Lower lobe of right lung (tissue), 2 donors: Measurements from ENCODE around the gene ALCAM. TPM values are rescaled to one million over a fixed set of nuclear protein-coding genes. Genes with fewer than 3 reads are reported as not detected.
"Not testable (repeated sequence)": the region's sequence is repeated elsewhere in the genome, so short reads cannot be mapped to it uniquely, and the experiment has no call there.

Experiments used
- ATAC-seq, 2 donors: fragments of 200-7000 bp; cut with Tn5 transposase; one replicate each; pipeline ENCODE4 v1.9.1; 2020 to 2022; ENCODE audit warnings: mild to moderate bottlenecking in 2 of 2, moderate library complexity in 2 of 2
- DNase-seq: peaks from one replicate; pipeline ENCODE4 v3.0.0-alpha.2; 2020
- H3K27ac ChIP-seq: fragments of 200-600 bp; one replicate; pipeline ENCODE4 v1.8.0; 2022
- H3K27me3 ChIP-seq: fragments of 200-600 bp; one replicate; pipeline ENCODE4 v1.8.0; 2022; ENCODE audit warnings: low read depth
- H3K36me3 ChIP-seq: fragments of 200-600 bp; one replicate; pipeline ENCODE4 v1.8.0; 2022; ENCODE audit warnings: mild to moderate bottlenecking
- H3K4me1 ChIP-seq: fragments of 200-600 bp; one replicate; pipeline ENCODE4 v1.8.0; 2022
- H3K4me3 ChIP-seq: fragments of 200-600 bp; one replicate; pipeline ENCODE4 v1.8.0; 2022; ENCODE audit warnings: mild to moderate bottlenecking
- H3K9me3 ChIP-seq: fragments of 200-600 bp; one replicate; pipeline ENCODE4 v1.8.0; 2022
- intact Hi-C: fragments of 100-400 bp; cut with DNase I; formaldehyde crosslinking; loops from one replicate; pipeline ENCODE4 v1.11.0; 2022
- total RNA-seq: library from RNA; stranded (reverse); fragmentation: NEBNext Ultra II Directional; extraction: Animal tissue kit (Norgen Biotek cat#: 25700); gene quantifications from one replicate; pipeline ENCODE4 v1.2.1, GENCODE V29; 2021
- TF ChIP-seq, protein P1 (sequence below): fragments of 200-600 bp; IDR thresholded peaks from one replicate; pipeline ENCODE4 v1.8.0; 2022; ENCODE audit warnings: antibody characterized with exemption, mild to moderate bottlenecking
- donor health status: DM: no; HTN: yes; CAD: no; lungs with severe emphysema.

Gene ALCAM
- total RNA-seq, 1 donor from 2014 or later, result 174 TPM

DNA sequence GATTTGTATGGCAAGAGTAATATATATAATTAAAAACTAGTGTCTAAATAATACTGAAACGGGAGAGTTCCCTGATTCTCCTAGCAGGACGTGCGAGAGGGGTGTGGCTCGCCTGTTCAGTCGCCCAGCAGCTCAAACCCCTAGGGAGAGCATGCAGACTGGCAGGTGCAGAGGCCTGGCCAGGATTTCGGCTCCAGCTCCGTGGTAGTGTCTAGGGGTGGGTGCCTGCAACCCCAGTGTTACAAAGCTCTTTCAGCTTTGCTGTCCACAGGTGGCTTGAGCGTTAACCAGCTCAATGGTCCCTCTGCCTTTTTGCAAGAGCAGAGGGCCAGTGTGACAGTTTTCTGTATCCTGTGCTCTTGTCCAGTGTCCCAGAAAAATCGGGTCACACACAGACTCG lies 226.6 kb downstream of the ALCAM start:
- DNase-seq, result no peak
- H3K4me1 ChIP-seq, result no peaks in the 10 kb centered on the region

DNA sequence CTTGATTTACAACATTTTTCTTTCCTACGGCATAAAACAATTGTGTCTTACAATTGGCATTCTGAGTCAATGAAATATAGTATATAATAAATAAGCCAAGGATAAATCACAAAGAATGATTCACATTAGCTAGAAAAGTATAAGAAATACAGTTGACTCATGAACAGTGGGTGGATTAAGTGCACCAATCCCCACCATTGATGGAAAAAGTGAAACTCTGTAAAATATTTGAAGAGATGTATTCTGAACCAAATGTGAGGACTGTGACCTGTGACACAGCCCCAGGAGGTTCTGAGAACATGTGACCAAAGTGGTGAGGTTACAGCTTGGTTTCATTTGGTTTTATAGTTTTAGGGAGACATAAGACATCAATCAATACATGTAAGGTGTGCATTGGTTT lies 227.5 kb downstream of the ALCAM start:
- no peaks in the 10 kb centered on the region for H3K36me3 ChIP-seq
- DNase-seq (no peak), ATAC-seq (no peak)
- intact Hi-C loops, result no loop called here
- TF ChIP-seq, protein P1, sequence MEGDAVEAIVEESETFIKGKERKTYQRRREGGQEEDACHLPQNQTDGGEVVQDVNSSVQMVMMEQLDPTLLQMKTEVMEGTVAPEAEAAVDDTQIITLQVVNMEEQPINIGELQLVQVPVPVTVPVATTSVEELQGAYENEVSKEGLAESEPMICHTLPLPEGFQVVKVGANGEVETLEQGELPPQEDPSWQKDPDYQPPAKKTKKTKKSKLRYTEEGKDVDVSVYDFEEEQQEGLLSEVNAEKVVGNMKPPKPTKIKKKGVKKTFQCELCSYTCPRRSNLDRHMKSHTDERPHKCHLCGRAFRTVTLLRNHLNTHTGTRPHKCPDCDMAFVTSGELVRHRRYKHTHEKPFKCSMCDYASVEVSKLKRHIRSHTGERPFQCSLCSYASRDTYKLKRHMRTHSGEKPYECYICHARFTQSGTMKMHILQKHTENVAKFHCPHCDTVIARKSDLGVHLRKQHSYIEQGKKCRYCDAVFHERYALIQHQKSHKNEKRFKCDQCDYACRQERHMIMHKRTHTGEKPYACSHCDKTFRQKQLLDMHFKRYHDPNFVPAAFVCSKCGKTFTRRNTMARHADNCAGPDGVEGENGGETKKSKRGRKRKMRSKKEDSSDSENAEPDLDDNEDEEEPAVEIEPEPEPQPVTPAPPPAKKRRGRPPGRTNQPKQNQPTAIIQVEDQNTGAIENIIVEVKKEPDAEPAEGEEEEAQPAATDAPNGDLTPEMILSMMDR, result no peak
- H3K9me3 ChIP-seq, result no peaks in the 10 kb centered on the region
- no peak overlapping the region for H3K27ac ChIP-seq
- H3K4me3 ChIP-seq, result no peak overlapping the region
- H3K27me3 ChIP-seq, result no peaks in the 10 kb centered on the region
- no peaks in the 10 kb centered on the region for H3K4me1 ChIP-seq

More for the DNA sequence above, 226.6 kb downstream of the ALCAM start:
- ATAC-seq, result no peak
- H3K27me3 ChIP-seq, result no peaks in the 10 kb centered on the region
- TF ChIP-seq, protein P1, result no peak
- no peak overlapping the region for H3K27ac ChIP-seq
- intact Hi-C loops, result no loop called here
- no peaks in the 10 kb centered on the region for H3K36me3 ChIP-seq
- H3K9me3 ChIP-seq, result no peaks in the 10 kb centered on the region
- no peak overlapping the region for H3K4me3 ChIP-seq

DNA sequence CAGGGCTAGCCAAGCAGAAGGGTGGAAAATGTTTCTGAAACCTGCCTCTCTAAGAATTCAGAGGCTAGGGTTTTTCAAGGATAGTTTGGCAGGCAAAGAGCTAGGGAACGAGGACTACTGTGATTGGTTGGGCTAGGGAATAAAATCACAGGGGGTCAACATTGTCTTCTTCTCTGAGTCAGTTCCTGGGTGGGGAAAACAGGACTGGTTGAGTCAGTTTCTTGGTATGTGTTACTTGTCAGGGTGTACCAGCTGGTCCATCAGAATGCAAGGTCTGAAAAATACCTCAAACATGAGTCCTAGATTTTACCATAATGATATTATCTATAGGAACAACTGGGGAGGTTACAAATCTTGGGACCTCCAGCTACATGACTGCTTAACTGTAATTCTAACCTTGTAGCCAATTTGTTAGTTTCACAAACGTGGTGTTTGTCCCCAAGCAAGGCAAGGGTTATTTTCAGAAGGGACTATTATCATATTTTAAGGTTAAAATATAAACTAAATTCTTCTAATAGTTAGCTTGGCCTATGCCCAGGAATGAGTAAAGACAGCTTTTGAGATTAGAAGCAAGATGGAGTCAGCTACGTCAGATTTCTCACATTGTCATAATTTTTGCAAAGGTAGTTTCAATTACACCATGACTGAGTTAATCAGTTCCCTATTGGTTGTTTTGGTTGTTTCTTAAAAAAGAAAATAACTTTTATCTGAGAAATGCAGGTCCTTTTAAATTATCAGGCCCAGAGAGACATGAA lies 231.5 kb downstream of the ALCAM start:
- no peak overlapping the region for H3K27ac ChIP-seq
- no peaks in the 10 kb centered on the region for H3K36me3 ChIP-seq
- H3K27me3 ChIP-seq, result no peaks in the 10 kb centered on the region
- no peak overlapping the region for H3K4me3 ChIP-seq
- ATAC-seq, result no peak
- TF ChIP-seq, protein P1, result no peak
- no peaks in the 10 kb centered on the region for H3K9me3 ChIP-seq
- no peaks in the 10 kb centered on the region for H3K4me1 ChIP-seq
- no peak for DNase-seq
- intact Hi-C loops, result no loop called here

DNA sequence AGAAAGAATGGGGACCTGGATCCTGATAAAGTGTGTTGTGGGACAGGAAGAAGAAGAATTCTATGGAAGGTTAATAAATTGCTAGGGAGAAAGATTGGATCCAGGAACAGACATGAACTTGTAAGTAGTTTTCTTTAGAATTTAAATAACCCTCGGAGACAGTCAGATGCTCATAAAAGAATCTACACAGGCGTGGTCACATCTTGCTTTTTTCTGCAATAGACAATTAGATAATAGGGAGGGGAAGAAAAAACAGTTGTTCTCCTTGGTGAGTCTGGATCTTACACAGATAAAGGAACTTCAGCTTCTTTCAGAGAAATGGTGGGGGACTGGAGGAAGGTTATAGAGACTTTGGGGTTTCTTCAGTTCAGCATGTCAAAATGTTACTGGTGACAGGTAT lies 232.6 kb downstream of the ALCAM start:
- intact Hi-C loops, result no loop called here
- DNase-seq (no peak), ATAC-seq (no peak)
- no peaks in the 10 kb centered on the region for H3K27me3 ChIP-seq
- H3K4me1 ChIP-seq, result no peaks in the 10 kb centered on the region
- H3K27ac ChIP-seq, result no peak overlapping the region
- no peak overlapping the region for H3K4me3 ChIP-seq
- TF ChIP-seq, protein P1, result no peak
- no peaks in the 10 kb centered on the region for H3K36me3 ChIP-seq
- H3K9me3 ChIP-seq, result no peaks in the 10 kb centered on the region

DNA sequence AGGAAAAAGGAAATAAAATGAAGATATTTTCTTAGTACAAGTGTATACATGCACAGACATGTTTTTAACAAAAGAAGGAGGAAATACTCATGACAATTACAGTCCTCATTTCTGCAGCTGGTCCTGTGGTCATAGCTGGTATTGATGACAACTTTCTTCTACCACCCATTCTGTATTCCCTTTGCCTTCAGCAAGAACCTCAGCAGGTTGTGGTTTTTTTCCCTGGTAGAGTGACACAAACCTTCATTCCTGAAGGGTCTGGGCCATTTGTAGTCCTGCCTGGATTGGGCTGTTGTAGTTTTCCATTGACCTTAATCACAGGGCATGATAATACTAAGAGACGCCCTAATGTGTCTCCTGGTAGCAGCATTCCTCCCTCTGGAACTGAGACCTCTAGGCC lies 235.0 kb downstream of the ALCAM start:
- H3K4me1 ChIP-seq, H3K27ac ChIP-seq, DNase-seq, ATAC-seq, H3K4me3 ChIP-seq, H3K36me3 ChIP-seq, H3K9me3 ChIP-seq, intact Hi-C loops, H3K27me3 ChIP-seq: not testable (repeated sequence)

DNA sequence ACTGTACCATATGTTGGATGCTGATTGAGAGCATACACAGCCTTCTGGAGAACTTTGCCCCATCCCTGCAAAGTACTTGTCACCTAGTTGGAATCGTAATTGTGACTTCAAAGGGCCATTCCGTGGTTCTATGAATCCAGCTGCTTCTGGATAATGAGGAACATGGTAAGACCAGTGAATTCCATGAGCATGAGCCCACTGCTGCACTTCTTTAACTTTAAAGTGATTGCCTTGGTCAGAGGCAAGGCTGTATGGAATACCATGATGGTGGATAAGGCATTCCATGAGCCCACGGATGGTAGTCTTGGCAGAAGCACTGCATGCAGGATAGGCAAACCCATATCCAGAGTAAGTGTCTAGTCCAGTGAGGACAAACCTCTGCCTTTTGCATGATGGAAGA lies 235.6 kb downstream of the ALCAM start:
- intact Hi-C loops, H3K27me3 ChIP-seq, H3K27ac ChIP-seq, H3K4me3 ChIP-seq, H3K4me1 ChIP-seq, DNase-seq, H3K36me3 ChIP-seq, ATAC-seq, H3K9me3 ChIP-seq: not testable (repeated sequence)

DNA sequence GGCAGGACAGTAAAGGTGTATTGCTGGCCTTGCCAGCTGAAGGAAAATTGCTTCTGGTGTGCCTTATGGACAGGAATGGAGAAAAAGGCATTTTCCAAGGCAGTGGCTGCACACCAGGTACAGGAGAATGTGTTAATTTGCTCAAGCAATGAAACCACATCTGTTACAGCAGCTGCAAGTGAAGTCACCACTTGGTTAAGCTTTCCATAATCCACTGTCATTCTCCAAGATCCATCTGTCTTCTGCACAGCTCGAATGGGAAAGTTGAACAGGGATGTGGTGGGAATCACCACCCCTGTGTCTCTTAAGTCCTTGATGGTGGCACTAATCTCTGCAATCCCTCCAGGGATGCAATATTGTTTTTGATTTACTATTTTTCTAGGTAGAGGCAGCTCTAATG lies 236.8 kb downstream of the ALCAM start:
- H3K36me3 ChIP-seq, H3K27ac ChIP-seq, H3K9me3 ChIP-seq, H3K4me3 ChIP-seq, intact Hi-C loops, H3K27me3 ChIP-seq, DNase-seq, ATAC-seq, H3K4me1 ChIP-seq: not testable (repeated sequence)
